Measurements from ENCODE around the gene GRK3. TPM values are rescaled to one million over a fixed set of nuclear protein-coding genes. Genes with fewer than 3 reads are reported as not detected.
A peak's percentile ranks its signal among the peaks of the same experiment; 100 is the strongest.

Gene GRK3
- total and polyA plus RNA-seq, 2 donors = 8.4 to 20.2 TPM

DNA sequence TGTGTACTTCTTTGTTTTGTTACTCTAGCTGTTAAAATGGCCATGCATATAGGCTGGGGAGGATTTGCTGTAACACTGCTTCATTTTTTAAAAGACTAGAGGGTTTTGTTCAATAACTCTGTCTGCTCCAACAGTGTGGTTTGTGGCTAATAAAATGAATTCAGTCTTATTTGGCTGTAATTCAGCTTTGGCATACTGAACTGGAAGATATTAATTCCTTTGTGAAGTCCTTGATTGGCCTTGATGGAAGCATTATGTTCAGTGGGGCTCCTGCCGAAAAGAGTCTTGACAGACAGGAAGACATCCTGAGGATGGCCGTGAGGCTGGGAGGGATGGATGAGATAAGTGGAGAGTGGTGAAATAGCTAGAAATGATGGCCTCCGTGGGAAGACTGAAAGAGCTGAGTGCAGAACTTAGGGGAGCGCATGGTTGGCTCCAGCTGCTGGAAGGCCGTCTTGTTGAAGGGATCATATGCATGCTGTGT, 132.7 kb downstream of the GRK3 start:
- Histone ChIP-seq H3K9me3 (ENCODE audit: control insufficient read depth in 2 of 2, insufficient read depth in 1 of 2, low read length in 1 of 2) (no peaks in the 10 kb centered on the region), H3K27ac (ENCODE audit: low read depth in 1 of 2, low read length in 1 of 2) (no peak overlapping the region), H3K27me3 (ENCODE audit: control insufficient read depth in 2 of 2, insufficient read depth in 1 of 2, low read length in 1 of 2) (no peaks in the 10 kb centered on the region), H3K36me3 (ENCODE audit: control insufficient read depth in 2 of 2, insufficient read depth in 2 of 2, low read length in 1 of 2) (peaks cover 18 to 24% of the 10 kb centered on the region in 2 donors), H3K4me3 (ENCODE audit: low read length in 2 of 2) (no peak overlapping the region), H3K4me1 (ENCODE audit: control insufficient read depth in 2 of 2, insufficient read depth in 2 of 2, low read length in 2 of 2) (peaks cover 15 to 35% of the 10 kb centered on the region in 2 donors)
- DNase-seq (ENCODE audit: low read depth in 6 of 9, low spot score in 9 of 9) = no peak
- WGBS = 97% methylated on average over 5 of the region's 5 CpGs

DNA sequence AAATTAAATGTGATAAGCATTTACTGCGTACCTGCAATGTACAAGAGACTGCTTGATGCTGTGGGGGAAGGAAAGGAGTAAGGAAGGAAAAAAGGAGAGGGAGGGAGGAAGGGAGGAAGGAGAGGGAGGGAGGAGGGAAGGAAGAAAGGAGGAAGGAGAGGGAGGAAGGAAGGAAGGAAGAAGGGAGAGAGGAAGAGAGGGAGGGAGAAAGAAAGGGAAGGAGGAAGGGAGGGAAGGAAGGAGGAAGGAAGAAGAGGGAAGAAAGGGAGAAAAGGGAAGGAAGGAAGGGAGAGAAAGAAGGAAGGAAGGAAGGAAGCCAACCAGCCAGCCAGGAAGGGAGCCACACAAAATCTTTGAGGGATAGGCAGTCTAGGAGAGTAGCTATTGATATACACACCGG, 133.5 kb downstream of the GRK3 start:
- Histone ChIP-seq H3K4me1 (ENCODE audit: control insufficient read depth in 2 of 2, insufficient read depth in 2 of 2, low read length in 2 of 2) (peaks cover 19 to 38% of the 10 kb centered on the region in 2 donors), H3K36me3 (ENCODE audit: control insufficient read depth in 2 of 2, insufficient read depth in 2 of 2, low read length in 1 of 2) (peaks cover 14 to 19% of the 10 kb centered on the region in 2 donors), H3K27ac (ENCODE audit: low read depth in 1 of 2, low read length in 1 of 2) (no peak overlapping the region), H3K27me3 (ENCODE audit: control insufficient read depth in 2 of 2, insufficient read depth in 1 of 2, low read length in 1 of 2) (no peaks in the 10 kb centered on the region), H3K9me3 (ENCODE audit: control insufficient read depth in 2 of 2, insufficient read depth in 1 of 2, low read length in 1 of 2) (no peaks in the 10 kb centered on the region), H3K4me3 (ENCODE audit: low read length in 2 of 2) (no peak overlapping the region)
- no peak for DNase-seq (ENCODE audit: low read depth in 6 of 9, low spot score in 9 of 9)
- WGBS = 97% methylated on average over 2 of the region's 2 CpGs

DNA sequence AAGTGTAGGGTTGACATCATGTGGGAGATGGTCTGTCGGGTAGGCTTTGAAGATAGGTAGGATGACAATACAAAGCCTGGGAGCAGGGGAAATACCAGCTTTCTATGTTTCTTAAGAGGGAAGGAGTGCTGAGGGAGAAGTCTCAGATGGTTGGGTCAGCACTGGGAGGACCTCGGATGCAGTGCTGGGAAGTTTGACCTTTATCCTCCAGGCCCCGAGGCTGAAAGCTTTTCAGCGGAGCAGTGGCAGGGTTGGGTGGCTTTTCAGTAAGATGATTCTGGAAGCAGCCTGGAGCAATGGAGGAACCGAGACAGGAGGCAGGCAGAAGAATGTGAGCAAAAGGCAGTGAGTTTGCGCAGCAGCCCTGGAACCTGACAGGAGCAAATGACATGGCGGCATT, 134.0 kb downstream of the GRK3 start:
- Histone ChIP-seq H3K36me3 (ENCODE audit: control insufficient read depth in 2 of 2, insufficient read depth in 2 of 2, low read length in 1 of 2) (peaks cover 14 to 17% of the 10 kb centered on the region in 2 donors), H3K27ac (ENCODE audit: low read depth in 1 of 2, low read length in 1 of 2) (peak overlapping the region in 1 of 2 donors; percentile 68)

DNA sequence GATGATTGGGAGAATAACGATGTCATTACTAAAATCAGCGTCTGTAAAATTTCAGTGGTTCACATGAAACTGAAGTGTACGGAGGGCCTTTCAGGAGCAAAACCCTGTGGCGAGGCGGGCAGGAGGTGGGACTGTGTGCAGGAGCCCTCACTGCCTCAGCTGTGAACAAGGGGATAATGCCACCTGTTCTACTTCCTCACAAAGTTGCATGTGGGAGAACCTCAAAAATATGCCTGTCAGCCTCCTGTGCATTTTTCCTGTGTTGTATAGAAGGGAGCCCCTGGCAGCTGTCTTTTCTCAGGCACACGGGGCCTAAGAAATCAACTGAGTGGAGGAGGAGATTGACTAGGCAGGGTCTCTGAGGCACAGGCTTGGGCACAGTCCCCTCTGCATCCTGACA, 134.5 kb downstream of the GRK3 start:
- peak overlapping the region in 1 of 2 donors; percentile 68 for H3K27ac ChIP-seq (ENCODE audit: low read depth in 1 of 2, low read length in 1 of 2)
- peaks cover 19 to 38% of the 10 kb centered on the region in 2 donors for H3K4me1 ChIP-seq (ENCODE audit: control insufficient read depth in 2 of 2, insufficient read depth in 2 of 2, low read length in 2 of 2)
- H3K4me3 ChIP-seq (ENCODE audit: low read length in 2 of 2) = no peak overlapping the region
- H3K9me3 ChIP-seq (ENCODE audit: control insufficient read depth in 2 of 2, insufficient read depth in 1 of 2, low read length in 1 of 2) = no peaks in the 10 kb centered on the region
- H3K27me3 ChIP-seq (ENCODE audit: control insufficient read depth in 2 of 2, insufficient read depth in 1 of 2, low read length in 1 of 2) = no peaks in the 10 kb centered on the region
- 31% methylated on average over 6 of the region's 6 CpGs for WGBS
- peak in 2 of 9 donors; percentile 16 to 41 for DNase-seq (ENCODE audit: low read depth in 6 of 9, low spot score in 9 of 9)
- peaks cover 14 to 20% of the 10 kb centered on the region in 2 donors for H3K36me3 ChIP-seq (ENCODE audit: control insufficient read depth in 2 of 2, insufficient read depth in 2 of 2, low read length in 1 of 2)

More for the DNA sequence above, 134.0 kb downstream of the GRK3 start:
- H3K9me3 ChIP-seq (ENCODE audit: control insufficient read depth in 2 of 2, insufficient read depth in 1 of 2, low read length in 1 of 2) = no peaks in the 10 kb centered on the region
- no peak for DNase-seq (ENCODE audit: low read depth in 6 of 9, low spot score in 9 of 9)
- H3K4me3 ChIP-seq (ENCODE audit: low read length in 2 of 2) = no peak overlapping the region
- H3K27me3 ChIP-seq (ENCODE audit: control insufficient read depth in 2 of 2, insufficient read depth in 1 of 2, low read length in 1 of 2) = no peaks in the 10 kb centered on the region
- H3K4me1 ChIP-seq (ENCODE audit: control insufficient read depth in 2 of 2, insufficient read depth in 2 of 2, low read length in 2 of 2) = peaks cover 19 to 38% of the 10 kb centered on the region in 2 donors
- 96% methylated on average over 7 of the region's 7 CpGs for WGBS

DNA sequence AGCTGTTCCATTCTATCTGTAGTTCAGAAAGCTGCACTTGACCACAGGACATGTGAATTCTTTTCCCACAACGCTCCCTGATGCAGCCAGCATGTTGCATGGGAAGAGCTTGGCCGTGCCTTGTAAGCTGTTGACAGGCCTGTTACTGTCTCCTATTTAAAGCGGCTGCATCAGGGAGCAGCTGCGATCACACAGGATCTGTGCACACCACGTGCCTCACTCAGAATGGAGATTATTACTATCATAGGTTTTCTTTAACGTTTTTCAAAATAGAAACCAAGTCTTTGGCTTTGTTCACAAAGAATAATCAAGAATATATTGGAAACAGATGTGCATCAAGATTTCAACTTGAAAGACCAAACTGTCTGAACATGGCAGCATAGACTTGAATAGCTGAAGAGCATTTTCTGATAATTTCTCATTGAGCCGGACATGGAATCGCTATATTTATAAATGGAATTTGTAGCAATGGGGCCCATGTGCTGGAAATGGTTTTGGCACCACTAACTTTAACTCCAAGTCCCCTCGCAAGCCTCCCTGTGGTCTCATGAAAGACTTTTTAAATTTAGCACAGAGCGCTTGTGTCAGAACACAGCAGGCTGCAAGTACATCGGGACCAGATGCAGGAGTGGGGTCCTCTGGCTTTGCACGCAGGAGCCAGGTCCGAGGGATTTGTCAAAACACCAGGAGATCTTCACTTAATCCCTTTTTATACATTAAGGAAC, 136.7 kb downstream of the GRK3 start:
- Histone ChIP-seq H3K27me3 (ENCODE audit: control insufficient read depth in 2 of 2, insufficient read depth in 1 of 2, low read length in 1 of 2) (no peaks in the 10 kb centered on the region), H3K9me3 (ENCODE audit: control insufficient read depth in 2 of 2, insufficient read depth in 1 of 2, low read length in 1 of 2) (no peaks in the 10 kb centered on the region), H3K27ac (ENCODE audit: low read depth in 1 of 2, low read length in 1 of 2) (peak overlapping the region in 1 of 2 donors; percentile 75), H3K4me1 (ENCODE audit: control insufficient read depth in 2 of 2, insufficient read depth in 2 of 2, low read length in 2 of 2) (peaks cover 19 to 38% of the 10 kb centered on the region in 2 donors), H3K4me3 (ENCODE audit: low read length in 2 of 2) (no peak overlapping the region), H3K36me3 (ENCODE audit: control insufficient read depth in 2 of 2, insufficient read depth in 2 of 2, low read length in 1 of 2) (peaks cover 11 to 17% of the 10 kb centered on the region in 2 donors)
- WGBS = 59% methylated on average over 13 of the region's 13 CpGs
- peak in 2 of 9 donors; percentile 23 to 45 for DNase-seq (ENCODE audit: low read depth in 6 of 9, low spot score in 9 of 9)

DNA sequence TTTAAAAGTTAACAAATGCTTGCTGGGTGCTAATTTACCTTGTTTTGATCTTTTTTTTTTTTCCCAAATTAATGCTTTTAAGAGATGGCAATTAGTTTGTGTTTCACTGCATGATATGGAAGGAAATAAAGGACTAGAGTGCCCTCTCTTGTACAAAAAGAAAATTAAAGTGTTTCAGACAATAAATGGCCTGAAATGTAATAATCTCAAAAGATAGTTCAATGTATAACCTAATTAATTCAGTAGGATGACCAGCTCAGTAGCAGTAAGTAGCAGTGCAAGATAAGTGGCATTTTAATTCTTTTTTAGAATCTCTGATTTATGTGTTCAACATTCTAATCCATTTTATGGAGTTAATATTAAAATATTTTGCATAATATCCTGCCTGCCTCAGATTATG, 137.6 kb downstream of the GRK3 start:
- peak in 1 of 9 donors; percentile 50 for DNase-seq (ENCODE audit: low read depth in 6 of 9, low spot score in 9 of 9)
- H3K9me3 ChIP-seq (ENCODE audit: control insufficient read depth in 2 of 2, insufficient read depth in 1 of 2, low read length in 1 of 2) = no peaks in the 10 kb centered on the region
- peaks cover 11 to 19% of the 10 kb centered on the region in 2 donors for H3K36me3 ChIP-seq (ENCODE audit: control insufficient read depth in 2 of 2, insufficient read depth in 2 of 2, low read length in 1 of 2)
- H3K4me1 ChIP-seq (ENCODE audit: control insufficient read depth in 2 of 2, insufficient read depth in 2 of 2, low read length in 2 of 2) = peaks cover 19 to 38% of the 10 kb centered on the region in 2 donors
- H3K27ac ChIP-seq (ENCODE audit: low read depth in 1 of 2, low read length in 1 of 2) = peak overlapping the region in 1 of 2 donors; percentile 75
- no peak overlapping the region for H3K4me3 ChIP-seq (ENCODE audit: low read length in 2 of 2)
- H3K27me3 ChIP-seq (ENCODE audit: control insufficient read depth in 2 of 2, insufficient read depth in 1 of 2, low read length in 1 of 2) = no peaks in the 10 kb centered on the region

DNA sequence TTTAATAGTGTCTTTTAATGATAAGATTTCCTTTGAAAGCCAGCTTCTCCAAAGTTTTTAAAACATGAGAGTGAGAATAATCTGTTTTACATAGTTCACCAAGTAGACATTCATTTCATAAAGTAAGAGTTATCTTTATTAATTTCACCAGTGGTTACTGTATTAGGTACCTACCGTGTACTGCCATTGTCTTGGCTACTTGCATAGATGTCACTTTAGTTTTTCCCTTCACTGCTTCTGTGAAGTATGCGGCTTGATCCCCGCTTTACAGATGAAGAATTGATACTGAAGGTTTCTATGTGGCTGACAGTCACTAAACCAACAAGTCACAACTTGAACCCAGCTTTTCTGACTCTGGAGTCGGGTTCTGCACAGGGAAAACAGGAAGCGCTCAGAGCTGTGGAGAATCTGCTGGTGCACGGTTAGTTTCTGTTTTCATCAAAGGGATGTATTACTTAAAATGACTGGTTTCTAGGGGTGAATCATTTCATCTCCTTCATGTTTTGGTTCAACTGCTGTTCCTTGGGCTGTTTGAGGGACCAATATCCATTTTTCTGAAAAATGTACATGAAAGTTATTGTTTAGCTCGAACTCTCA, 138.2 kb downstream of the GRK3 start:
- H3K4me1 ChIP-seq (ENCODE audit: control insufficient read depth in 2 of 2, insufficient read depth in 2 of 2, low read length in 2 of 2) = peaks cover 19 to 38% of the 10 kb centered on the region in 2 donors
- no peaks in the 10 kb centered on the region for H3K9me3 ChIP-seq (ENCODE audit: control insufficient read depth in 2 of 2, insufficient read depth in 1 of 2, low read length in 1 of 2)
- DNase-seq (ENCODE audit: low read depth in 6 of 9, low spot score in 9 of 9) = peak in 2 of 9 donors; percentile 41 to 63
- peaks cover 11 to 21% of the 10 kb centered on the region in 2 donors for H3K36me3 ChIP-seq (ENCODE audit: control insufficient read depth in 2 of 2, insufficient read depth in 2 of 2, low read length in 1 of 2)
- no peak overlapping the region for H3K4me3 ChIP-seq (ENCODE audit: low read length in 2 of 2)
- peak overlapping the region in 1 of 2 donors; percentile 8 for H3K27ac ChIP-seq (ENCODE audit: low read depth in 1 of 2, low read length in 1 of 2)
- no peaks in the 10 kb centered on the region for H3K27me3 ChIP-seq (ENCODE audit: control insufficient read depth in 2 of 2, insufficient read depth in 1 of 2, low read length in 1 of 2)
- 65% methylated on average over 7 of the region's 7 CpGs for WGBS

DNA sequence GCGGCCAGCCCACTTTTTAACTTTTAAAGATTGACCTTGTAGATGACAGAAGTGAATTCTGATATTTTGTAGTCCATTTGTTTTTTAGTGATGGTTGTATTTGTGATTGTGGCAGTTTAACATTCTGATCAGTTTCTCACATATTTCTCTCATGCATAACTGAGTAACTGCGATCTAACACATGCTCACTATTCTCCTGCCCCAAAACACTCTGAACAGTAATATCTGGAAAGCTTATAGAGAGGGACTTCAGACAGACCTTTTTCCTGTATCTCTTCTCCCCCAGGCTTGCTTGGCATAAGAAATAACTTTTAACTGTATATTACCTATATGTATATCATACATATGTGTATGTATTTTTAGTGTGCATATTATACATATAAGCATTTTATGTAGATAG, 140.2 kb downstream of the GRK3 start:
- DNase-seq (ENCODE audit: low read depth in 6 of 9, low spot score in 9 of 9) = no peak
- Histone ChIP-seq H3K36me3 (ENCODE audit: control insufficient read depth in 2 of 2, insufficient read depth in 2 of 2, low read length in 1 of 2) (peaks cover 11 to 21% of the 10 kb centered on the region in 2 donors), H3K4me3 (ENCODE audit: low read length in 2 of 2) (no peak overlapping the region), H3K4me1 (ENCODE audit: control insufficient read depth in 2 of 2, insufficient read depth in 2 of 2, low read length in 2 of 2) (peaks cover 13 to 29% of the 10 kb centered on the region in 2 donors), H3K27ac (ENCODE audit: low read depth in 1 of 2, low read length in 1 of 2) (no peak overlapping the region), H3K9me3 (ENCODE audit: control insufficient read depth in 2 of 2, insufficient read depth in 1 of 2, low read length in 1 of 2) (no peaks in the 10 kb centered on the region), H3K27me3 (ENCODE audit: control insufficient read depth in 2 of 2, insufficient read depth in 1 of 2, low read length in 1 of 2) (no peaks in the 10 kb centered on the region)
- WGBS = 98% methylated on average over 2 of the region's 2 CpGs

DNA sequence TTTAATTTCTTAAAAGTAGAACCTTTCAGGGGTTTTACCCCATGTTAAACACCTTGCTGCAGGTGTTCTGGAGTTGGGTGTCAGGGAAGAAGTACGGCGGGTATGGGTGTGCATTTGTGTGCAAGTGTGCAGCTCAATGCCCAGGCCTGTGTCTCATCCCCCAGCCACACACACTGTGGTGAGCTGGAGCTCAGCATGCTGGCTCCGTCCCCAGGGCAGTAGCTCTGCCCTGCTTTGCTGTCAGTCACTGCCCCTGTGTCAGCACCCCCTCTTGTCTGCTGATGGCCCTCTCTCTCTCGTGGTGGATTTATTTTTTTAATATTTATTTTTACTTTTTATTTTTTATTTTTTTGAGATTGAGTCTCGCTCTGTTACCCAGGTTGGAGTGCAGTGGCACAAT, 141.7 kb downstream of the GRK3 start:
- WGBS = 98% methylated on average over 5 of the region's 5 CpGs
- no peak overlapping the region for H3K27ac ChIP-seq (ENCODE audit: low read depth in 1 of 2, low read length in 1 of 2)

More for the DNA sequence above, 141.7 kb downstream of the GRK3 start:
- peaks cover 6 to 17% of the 10 kb centered on the region in 2 donors for H3K36me3 ChIP-seq (ENCODE audit: control insufficient read depth in 2 of 2, insufficient read depth in 2 of 2, low read length in 1 of 2)
- H3K4me3 ChIP-seq (ENCODE audit: low read length in 2 of 2) = no peak overlapping the region
- no peaks in the 10 kb centered on the region for H3K9me3 ChIP-seq (ENCODE audit: control insufficient read depth in 2 of 2, insufficient read depth in 1 of 2, low read length in 1 of 2)
- no peaks in the 10 kb centered on the region for H3K27me3 ChIP-seq (ENCODE audit: control insufficient read depth in 2 of 2, insufficient read depth in 1 of 2, low read length in 1 of 2)
- no peak for DNase-seq (ENCODE audit: low read depth in 6 of 9, low spot score in 9 of 9)
- H3K4me1 ChIP-seq (ENCODE audit: control insufficient read depth in 2 of 2, insufficient read depth in 2 of 2, low read length in 2 of 2) = peaks cover 4 to 18% of the 10 kb centered on the region in 2 donors

All from thymus (tissue), 11 donors.